GM10847 (cell line): ENCODE results near the gene EMX2.

ENCODE experiments used
- POLR2A ChIP-seq: IDR thresholded peaks from 2 replicates; pipeline ENCODE4 v1.6.1; 2011; ENCODE audit not compliant: insufficient read length; ENCODE audit errors: extremely low read depth

The EMX2 gene

DNA sequence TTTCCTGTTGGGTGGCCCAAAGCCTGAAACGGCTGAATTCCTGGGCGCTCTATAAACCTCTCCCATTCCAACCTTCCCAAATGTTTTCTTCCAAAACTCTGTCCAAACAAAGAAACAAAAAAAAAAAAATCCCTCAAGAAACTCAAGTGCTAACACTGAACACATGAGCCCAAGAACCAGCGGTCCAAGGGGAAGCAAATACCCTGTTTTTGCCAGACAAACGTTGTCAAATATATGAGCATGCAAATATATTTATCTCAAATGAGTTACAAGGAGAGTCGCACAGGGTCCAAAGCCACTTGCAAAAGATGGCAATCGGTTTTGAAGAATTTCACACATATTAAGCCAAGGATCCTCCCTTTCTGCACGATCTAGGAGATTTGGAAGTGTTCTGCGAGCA is 23.3 kb upstream of the EMX2 start:
- no peak for TF ChIP-seq POLR2A

DNA sequence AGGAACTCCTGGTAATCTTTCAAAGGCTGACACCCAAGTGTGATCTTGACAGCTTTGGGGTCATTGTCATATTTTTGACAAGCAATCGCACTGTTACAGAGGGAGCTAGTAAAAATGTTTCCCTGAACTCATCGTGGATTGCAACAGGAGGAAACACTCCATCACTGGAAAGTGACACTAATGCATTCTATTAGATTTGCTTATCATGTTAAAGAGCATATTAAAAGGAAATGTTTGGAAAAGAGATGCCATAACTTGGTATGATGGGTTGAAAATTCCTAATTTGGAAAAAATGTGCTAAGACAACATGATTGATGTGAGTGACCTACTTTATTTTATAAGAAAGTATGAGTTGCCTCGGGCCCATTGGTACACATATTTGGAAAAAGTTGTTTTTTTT is 22.7 kb upstream of the EMX2 start:
- TF ChIP-seq POLR2A: no peak

DNA sequence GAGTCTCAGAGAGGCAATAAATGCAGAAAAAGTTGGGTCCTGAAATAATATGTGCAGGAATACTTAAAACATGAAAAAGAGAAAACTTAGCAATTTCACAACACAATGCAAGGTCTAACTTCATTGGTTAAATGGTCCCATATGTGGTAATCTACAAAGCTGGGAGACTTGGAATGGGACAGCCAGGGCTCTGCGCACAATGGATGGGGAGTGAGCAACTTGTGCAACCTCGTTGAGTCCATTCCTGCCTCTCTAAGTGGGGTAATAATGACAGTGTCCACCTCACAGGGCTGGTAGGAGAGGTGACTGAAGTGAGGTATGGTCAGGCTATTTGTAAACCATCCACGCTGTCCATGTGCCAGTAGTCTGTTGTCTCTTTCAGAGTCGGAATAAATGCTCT is 11.8 kb upstream of the EMX2 start:
- no peak for TF ChIP-seq POLR2A

DNA sequence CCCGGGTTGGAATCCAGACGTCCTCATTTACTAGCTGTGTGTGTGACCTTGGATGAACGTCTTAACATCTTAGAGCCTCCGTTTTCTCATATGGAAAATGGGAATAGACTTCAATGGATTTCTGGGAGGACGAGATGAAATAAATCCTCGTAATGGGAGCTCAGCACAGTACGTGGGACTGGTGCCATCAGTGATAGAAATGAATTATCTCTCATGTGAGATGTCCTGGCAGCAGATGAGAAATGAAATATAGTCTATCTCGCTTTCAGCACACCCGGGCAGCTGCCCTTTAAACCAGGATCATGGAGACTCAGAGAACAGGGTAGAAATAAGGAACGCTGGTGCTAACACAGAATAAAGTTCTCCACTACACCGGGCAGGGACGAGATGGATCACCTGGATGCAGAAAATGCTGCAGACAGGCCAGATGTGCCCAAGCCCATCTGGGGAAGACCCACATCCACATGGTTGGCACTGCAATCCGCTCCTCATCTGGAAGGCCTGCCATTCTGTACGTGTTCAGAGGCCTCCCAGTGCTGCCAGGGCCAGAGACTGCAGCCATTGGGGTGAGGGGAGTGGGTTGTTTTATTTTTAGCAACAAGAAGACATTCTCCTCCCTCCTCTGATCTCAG is 11.1 kb upstream of the EMX2 start:
- TF ChIP-seq POLR2A: no peak

DNA sequence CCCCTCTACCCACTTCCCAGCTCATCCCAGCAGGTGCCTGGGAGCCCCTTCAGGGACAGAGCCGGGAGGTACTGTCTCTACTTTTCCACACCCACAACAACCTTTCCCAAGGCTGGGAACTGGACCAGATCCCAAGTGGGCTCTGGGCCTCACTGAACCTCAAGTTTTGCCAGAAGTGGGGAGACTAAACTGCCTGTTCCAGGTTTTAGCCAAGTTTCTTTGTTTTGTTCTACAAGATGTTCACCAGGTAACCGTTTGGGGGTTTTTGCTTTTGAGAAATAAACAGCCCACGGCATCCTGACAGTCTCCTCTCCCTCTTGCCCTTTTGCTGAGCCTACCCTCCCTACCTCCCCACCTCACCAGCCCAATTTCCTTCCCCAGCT is 10.6 kb upstream of the EMX2 start:
- no peak for TF ChIP-seq POLR2A

DNA sequence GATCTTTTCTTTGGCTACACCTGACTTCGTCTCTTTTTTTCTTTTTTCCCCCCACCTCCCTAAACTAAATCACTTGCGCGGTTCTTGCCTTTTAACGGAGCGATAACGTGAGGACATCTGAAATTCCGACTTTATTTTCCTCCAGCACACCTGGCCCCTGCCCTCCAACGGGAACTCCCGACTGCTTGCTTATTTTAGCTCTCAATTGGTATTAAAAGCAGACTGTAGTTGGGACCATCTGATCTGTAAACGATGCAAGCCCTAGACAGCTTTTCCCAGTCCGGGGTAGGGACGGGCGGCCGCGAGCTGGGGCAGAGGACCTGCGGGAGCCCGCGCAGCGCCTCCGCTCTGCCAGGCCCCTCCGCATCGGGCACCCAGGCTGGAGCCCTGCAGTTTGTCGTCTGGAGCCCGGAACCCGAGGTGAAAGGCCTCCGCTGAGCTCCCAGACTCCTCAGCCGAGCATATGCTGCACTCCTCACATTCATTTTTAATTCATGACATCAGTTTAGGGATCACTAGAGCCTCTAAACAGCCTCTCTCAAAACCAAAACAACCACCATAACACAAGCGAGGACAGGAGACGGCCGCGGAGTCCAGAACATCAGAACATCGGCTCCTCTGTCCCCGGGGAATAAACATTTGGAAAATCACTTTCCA is 10.0 kb upstream of the EMX2 start:
- no peak for TF ChIP-seq POLR2A

DNA sequence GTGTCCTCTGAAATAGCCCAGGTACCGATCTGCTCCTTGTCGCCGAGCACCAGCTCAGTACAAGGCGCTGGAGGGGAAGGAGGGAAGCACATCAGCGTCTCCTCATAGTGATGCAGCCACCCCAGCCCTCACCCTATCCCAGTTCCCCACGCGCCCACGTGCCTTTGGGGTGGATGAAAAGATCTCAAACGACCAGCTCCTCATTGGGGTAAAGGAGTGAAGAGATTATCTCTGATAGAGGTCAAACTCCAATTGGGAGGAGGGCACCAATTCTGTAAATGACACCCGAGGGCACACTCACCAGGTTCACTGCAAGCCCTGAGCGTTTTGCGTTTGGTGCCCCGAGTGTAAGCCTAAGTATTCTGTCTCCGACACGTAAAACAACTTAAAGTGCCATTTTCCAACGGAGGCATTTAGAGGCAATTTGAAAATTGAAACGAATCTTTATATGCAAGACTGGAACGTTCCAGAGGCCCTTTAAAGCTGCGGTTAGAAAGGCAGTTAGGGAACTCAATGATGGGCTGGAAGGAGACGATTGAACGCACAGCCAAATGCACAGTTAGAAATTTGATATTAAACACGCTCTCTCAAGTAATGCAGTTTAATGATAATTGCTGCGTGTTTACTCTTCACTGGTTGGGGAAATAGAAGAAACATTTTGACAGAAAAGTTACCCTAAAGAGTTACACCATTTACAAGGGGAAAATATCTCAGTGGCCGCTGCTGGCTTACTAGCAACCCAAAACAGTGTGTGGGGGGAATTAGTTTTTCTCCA is 8.9 kb upstream of the EMX2 start:
- no peak for TF ChIP-seq POLR2A

DNA sequence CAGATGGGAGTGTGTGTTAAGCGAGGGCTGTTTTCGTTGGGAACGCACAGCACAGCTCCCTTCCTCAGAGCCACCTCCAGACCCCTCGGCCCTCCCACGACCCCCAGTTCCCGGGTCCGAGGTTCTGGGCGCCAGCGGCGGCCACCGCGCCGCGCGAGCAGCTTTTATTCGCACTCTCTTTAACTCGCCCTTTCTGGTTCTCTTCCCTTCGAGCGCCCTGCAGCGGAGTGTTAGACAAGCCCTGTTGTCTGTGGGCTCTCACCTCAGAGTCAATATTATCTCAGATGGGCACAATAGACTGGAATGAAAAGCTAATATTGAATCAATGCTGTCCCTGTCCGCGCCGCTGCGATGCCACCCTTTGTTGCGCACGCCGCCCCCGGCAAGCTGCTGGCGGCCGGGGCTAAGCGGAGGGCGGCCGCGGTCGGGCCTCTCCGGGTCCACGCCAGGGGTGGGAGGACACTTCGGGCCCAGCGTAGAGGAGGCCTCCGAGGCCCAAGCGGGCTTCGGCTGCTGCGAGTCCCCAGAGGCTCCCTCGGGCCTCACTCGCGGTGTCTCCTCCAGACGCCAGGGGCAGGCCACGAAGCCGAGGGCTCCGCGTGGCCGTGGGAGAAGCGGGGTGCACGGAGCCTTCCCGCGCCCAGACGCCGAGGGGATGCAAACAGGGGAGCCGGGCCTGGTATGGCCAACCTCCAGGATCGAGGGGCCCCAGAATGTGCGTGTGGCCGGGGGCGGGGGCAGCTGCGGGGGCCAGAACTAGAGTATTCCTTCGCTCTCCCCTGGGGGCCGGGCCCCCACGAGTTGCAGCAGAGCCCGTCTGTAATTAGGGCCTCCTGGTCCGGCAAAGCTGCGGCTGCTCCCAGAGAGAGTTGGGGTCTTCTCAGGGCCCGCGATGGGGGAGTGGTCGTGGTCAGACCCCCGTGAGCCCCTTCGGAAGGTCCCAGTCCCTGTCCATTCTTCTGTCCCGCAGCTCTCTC is 7.9 kb upstream of the EMX2 start:
- TF ChIP-seq POLR2A: no peak

DNA sequence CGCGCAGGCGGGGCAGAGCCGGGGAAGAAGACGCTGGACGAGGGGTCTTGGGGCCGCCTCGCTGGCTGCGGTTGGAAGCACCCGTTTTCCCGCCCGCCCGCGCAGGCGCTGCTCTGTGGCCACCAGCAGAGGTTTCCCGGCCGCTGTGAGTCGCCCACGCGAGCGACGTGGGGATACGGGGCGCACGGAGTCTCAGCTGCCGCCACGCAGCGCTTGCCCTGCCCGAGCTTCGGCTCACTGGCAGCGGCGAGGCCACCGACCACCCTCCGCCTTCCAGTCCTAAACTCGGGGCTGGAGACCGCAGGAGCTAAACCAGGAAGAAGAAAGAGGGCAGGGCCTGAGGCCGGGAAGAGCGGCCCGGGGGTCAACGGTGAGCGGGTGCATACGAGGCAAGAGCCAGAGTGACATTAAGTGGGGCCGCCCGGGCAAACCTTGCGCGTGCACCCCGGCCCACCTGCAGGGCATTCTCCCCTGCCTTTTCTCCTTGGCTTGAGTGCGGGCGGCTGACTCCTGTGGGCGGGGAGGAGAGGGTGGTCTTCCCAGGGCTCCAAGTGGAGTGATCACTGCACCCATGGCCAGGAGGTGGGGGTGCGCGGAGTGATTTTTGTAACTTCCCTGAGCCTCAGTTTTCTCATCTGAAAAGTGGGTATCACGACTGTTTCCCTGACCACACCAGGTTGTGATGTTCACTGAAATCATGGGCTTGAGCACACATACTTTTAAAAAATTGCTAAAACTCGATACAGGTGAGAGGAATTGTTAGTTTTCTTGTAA is 7.1 kb upstream of the EMX2 start:
- TF ChIP-seq POLR2A: no peak

DNA sequence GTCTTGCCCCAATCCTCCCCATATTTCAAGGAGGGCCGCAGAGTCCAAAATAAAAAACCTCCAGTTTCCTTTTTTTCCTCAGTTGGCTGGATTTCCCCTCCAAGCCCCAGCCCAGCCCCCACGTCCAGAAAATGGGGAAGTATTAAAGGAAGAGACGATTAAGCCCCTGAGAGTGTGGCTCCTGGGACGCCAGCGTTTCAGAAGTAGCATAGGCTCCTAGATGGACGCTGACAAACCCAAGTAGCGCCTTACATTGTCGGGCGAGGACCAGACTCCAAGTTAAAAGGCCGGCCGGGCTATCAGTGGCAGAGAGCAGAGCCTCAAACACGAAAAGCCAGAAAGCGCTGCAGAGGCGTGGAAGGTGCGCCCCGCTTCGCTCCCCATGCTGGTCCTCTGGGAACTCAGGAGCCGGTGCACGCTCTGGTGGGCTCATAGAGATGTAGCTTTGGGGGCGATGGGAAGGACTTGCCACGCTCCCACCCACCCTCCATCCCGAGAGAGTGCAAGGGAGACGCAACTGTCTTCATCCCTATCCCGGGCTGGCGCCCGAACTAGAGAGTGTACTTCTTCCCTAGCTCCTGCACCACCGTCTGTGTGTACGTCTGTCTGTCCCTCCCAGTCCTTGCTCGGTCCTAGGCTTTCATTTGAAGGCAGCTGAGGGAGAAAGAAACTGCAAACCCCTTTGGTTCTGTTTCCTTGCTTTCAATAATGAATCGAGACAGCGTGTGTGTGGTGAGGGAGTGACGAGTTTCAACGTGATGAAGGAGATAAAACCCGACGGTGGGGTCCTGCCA is 6.3 kb upstream of the EMX2 start:
- no peak for TF ChIP-seq POLR2A

DNA sequence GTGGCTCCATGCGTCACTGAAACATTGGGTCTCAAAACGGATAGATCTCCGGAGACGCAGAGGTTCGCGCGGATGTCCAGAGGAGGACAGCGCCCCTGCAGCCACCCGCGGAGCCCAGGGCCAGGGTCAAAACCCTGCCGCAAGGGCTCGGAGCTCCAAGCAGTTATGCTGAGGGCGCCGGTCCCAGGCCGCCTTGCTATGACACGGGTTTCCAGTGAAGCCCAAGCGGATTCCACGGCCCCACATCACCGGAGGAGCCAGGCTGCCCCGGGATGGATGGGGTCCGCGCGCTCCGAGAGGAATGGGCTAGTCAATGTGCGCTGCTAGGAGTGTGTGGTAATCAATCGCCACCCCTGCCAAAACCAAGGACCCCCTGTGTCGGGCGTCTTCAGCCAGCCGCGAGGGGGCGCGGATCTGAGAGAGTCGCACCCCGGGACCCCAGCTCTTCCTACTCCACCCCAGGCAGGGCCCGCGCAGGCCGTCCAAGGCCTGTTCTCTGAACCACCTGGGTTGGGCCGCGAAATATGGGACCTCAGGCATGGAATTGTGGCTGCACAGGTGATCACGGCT is 5.6 kb upstream of the EMX2 start:
- TF ChIP-seq POLR2A: no peak

DNA sequence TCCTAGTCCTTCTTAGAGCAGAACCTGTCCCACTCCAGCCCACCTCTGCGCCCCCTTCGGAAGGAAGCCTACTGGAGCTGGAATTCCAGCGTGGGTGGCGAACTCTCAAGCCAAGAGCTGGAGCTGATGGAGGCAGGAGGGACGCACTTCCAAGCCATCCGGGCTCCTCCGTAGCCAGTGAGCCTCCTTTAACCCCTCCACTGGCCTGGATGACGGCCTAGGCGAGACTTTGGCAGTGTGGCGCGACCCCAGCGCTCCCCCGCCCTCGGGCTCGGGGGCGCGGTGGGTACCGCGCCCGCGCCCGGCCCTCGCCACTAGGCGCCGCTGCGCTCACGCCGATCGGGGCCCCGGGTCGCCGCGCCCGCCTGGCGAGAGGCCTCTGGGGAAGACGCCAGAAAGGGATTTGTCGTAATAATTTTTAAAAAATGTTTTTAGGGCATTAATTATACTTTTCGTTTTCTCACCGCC is 5.1 kb upstream of the EMX2 start:
- TF ChIP-seq POLR2A: no peak

DNA sequence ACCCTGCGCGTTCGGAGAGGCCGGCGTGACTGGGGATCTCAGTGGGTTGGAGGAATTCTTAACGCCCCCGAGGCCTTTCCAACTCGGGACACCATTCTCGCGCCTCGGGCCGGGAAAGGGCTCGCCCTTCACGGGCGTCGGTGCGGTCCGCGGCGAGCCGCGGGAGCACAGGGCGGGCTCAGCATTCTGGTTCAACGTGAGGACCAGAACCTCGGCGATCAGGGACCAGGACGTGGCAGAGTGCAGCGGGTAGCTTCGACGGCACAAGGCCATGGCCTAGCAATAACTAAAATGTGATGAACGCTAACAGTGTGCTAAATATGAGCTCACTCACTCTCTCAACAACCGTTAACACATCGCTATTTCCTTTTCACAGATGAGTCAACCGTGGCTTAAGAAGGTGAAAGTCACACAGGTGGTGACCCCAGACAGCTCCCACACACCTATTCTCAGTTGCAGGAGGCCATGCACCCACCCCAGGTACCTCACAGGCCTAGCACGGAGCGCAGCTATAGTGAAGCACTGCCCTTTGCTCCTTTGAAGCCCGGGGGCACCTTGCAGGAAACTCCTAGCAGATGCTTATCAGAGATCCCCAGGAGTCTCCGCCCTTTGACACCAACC is 4.5 kb upstream of the EMX2 start:
- no peak for TF ChIP-seq POLR2A
